HG03520 (cell line): Measurements from ENCODE around the gene MEST.
"Not testable (repeated sequence)": the region's sequence is repeated elsewhere in the genome, so short reads cannot be mapped to it uniquely, and the experiment has no call there.

Experiments used
- ATAC-seq: cut with Tn5 transposase; IDR thresholded peaks from one replicate; pipeline ENCODE4 v1.9.1; 2021; ENCODE audit warnings: mild to moderate bottlenecking, moderate library complexity; ENCODE audit not compliant: unreplicated experiment

The MEST gene

GRCh38 chr7:130483031-130483430 is 8.9 kb upstream of the MEST start:
- no peak for ATAC-seq

- no peak for ATAC-seq
These were observed 6.2 kb upstream of the MEST start for GRCh38 chr7:130485734-130486113.

- no peak for ATAC-seq
These were observed 5.6 kb upstream of the MEST start for GRCh38 chr7:130486114-130486953.

- ATAC-seq, result no peak
These were observed 4.9 kb upstream of the MEST start for GRCh38 chr7:130486954-130487436.

- ATAC-seq, result no peak
These were observed 3.3 kb upstream of the MEST start for GRCh38 chr7:130488392-130489139.

- ATAC-seq, result no peak
These were observed 2.5 kb upstream of the MEST start for GRCh38 chr7:130489140-130489983.

- ATAC-seq, result no peak
These were observed 1.5 kb upstream of the MEST start for GRCh38 chr7:130490311-130490791.

GRCh38 chr7:130490888-130491804 is 739 bp upstream of the MEST start:
- no peak for ATAC-seq

- ATAC-seq, result no peak
These were observed 814 bp downstream of the MEST start for GRCh38 chr7:130492523-130493274.

- ATAC-seq, result no peak
These were observed 1.5 kb downstream of the MEST start for GRCh38 chr7:130493275-130493873.

- ATAC-seq, result no peak
These were observed 2.6 kb downstream of the MEST start for GRCh38 chr7:130494431-130494858.

GRCh38 chr7:130500463-130500862 is 8.6 kb downstream of the MEST start:
- no peak for ATAC-seq

GRCh38 chr7:130500910-130501309 is 9.0 kb downstream of the MEST start:
- no peak for ATAC-seq

- ATAC-seq, result no peak
These were observed 13.9 kb downstream of the MEST start for GRCh38 chr7:130505753-130506152.

- ATAC-seq, result no peak
These were observed 14.5 kb downstream of the MEST start for GRCh38 chr7:130506358-130506757.

- ATAC-seq, result not testable (repeated sequence)
These were observed 20.2 kb downstream of the MEST start for GRCh38 chr7:130512038-130512437.

GRCh38 chr7:130513447-130513846 is 21.6 kb downstream of the MEST start:
- ATAC-seq, result no peak

- ATAC-seq, result no peak
These were observed 23.6 kb downstream of the MEST start for GRCh38 chr7:130515315-130516040.
